HG02981 (cell line): ENCODE results near the gene CA4.

Source experiments
- ATAC-seq: cut with Tn5 transposase; IDR thresholded peaks from one replicate; pipeline ENCODE4 v1.9.1; 2021; ENCODE audit warnings: mild to moderate bottlenecking, moderate library complexity; ENCODE audit not compliant: unreplicated experiment

Gene CA4

DNA sequence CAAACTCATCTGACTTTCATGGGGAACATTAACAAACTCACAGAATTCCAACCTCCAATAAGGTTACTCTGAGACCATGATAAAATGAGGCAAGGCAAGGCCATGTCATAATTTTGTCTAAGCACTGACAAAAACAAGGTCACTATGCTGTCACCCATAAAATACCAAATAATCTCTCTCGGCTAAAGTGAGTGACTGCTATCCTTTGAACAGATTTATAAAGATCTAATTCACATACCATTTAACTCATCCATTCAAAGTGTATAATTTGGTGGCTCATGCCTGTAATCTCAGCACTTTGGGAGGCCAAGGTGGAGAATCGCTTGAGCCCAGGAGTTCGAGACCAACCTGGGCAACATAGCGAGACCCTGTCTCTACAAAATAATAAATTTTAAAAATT, 20.6 kb upstream of the CA4 start:
- no peak for ATAC-seq

DNA sequence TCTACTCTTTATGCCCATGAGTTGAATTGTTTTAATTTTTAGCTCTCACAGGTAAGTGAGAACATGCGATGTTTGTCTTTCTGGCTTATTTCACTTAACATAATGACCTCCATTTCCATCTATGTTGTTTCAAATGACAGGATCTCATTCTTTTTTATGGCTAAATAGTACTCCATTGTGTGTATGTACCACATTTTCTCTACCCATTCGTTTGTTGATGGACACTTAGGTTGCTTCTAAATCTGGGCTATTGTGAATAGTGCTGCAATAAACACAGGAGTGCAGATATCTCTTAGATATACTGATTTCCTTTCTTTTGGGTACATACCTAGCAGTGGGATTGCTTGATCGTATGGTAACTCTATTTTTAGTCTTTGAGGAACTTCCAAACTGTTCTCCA, 19.3 kb upstream of the CA4 start:
- no peak for ATAC-seq

DNA sequence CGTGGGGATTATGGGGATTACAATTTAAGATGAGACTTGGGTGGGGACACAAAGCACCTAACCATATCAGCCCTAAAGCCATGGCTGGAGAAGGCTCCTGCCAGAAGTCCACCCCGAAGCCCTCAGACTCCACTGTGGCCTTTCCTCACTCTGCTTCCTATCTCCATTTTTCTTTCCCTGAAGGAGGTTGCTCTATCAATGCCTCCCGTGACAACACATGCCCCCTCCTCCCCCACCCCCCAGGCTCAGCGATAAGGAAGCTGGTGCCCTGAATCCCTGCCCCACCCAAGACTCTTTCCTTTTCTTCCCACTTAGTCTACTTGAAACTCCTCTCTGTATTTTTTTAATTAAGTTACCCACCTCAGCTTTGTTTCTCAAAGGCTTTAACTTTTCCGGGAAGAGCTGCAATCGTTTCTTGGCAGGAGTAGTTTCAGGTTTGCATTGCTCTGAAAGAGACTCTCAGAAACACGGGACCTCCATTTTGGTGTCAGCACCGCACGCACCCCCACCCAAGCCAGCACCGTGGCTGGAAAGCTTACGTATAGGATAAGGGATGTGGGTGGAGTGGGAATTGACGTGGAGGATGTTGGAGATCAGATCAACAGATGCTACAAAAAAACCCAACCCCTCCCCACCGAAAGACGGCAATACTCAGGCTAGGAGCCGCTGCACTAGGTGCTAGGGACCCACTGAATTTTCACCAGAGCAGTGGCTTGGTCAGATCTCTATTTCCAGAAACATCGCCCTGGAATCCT, 15.2 kb upstream of the CA4 start:
- no peak for ATAC-seq

DNA sequence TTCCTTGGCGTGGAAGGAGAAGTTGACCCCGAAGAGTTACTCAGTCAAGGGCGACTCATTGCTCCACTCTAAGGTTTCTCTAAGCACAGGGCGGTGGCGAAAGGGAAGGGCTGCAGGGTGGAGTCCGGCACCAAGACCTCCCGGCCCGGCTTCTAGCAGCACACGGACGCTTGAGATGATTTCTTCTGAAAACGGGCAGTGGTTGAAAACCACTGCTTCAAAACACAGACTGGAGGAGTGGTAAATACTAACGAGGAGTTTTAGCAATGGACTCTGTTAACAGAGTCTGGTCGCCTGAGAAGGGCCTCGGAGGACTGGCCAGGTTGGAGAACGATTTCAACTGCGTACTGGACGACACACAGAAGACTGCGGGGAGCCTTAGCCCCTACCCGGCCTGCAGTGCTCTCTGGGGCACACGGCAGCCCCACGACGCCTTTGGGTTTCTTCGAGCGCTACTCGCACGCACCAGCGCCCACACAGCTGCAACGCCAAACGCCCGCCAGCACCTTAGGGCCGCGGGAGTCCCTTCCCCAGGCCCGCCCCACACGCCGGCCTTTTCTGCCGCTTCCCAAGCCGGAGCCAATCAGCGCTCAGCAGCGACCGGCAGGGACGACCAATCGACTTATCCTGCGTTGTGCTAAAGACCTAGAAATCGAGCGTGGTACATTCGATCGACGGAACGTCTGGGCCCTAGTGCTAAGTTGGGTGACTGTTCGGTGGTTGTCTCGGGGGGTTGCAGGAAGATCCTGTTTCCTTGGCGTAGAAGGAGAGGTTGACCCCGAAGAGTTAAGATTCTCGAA, 14.4 kb upstream of the CA4 start:
- ATAC-seq = peak; percentile 94

DNA sequence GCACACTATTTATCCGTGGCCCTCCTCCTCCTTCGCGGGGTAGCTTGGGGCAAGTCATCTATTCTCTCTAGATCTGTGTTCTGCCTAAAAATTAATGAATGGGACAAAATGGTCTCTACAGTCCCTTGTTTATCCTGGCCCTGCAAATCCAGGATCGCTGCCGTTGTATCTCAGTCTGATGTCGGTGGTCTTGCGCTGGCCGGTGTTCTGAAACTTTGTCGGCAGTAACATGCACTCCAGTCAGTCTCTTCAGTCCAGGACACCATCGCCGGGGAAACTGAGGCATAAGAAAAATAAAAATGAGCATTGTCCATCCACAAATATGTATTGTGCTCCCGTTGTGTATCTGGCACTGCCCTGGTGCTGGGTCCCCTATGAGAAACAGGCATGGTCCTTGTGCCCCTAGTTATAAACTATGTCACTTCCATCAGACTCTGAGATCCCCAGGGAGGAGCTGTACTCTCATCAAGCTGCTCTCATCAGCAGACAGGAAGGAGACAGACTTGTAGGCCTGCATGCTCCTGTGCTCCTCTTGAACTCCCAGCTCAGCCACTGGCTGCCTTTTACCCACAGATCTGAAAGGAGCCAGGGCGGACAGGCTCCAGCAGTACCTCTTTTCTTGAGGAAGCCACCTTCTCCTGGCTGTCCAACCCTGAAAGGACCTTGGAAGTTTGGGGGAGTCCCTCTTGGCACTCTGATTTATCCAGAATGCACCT, 13.7 kb upstream of the CA4 start:
- ATAC-seq = no peak

DNA sequence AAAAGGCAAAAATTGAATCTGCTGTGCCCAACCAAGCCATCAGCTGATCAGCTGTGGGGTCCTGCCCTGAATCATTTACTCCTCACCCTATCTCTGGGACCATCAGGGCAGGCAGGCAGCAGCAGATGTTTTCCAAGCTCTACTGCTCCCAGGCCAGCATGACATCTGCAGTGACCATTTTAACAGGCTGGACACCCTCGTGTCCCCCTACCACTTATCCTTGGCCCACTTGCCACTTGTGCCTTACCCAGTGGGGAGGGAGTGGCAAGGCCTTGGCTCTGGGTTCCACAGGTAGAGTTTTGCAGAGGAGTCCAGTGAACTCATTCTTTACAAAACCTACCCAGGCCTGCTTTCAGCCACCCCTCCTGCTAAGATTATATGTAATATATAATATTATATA, 12.0 kb upstream of the CA4 start:
- ATAC-seq = no peak

DNA sequence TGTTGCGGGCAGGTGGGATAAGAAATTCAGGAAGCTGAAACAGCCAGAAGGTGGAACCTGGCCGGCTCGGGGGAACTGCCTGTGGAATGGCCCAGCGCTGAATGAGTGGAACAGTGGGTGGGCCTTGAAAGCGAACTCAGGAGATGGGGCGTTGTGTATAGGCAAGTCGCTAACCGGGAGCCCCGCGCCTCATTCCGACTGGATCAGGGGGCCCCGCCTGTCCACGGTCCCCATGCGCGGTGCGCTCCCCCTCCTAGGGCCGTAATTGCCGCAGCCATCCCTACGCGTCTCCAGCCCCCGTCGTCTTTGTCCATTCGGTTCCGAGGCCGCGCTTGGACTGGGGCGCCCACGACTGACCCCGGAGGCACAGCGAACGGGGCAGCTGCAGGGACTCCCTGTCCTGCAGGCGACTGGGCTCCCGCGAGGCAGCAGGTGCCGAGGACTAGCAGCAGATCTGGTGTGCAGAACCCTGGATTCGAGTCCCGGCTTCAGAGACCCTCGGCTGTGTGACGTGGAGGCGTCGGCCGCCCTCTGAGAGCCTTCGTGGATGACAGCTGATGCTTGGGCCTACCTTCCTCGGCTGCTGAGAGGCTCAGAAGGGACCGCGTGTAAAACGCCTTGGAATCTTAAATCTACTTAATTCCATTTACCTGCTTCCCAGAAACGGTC, 10.9 kb upstream of the CA4 start:
- no peak for ATAC-seq

DNA sequence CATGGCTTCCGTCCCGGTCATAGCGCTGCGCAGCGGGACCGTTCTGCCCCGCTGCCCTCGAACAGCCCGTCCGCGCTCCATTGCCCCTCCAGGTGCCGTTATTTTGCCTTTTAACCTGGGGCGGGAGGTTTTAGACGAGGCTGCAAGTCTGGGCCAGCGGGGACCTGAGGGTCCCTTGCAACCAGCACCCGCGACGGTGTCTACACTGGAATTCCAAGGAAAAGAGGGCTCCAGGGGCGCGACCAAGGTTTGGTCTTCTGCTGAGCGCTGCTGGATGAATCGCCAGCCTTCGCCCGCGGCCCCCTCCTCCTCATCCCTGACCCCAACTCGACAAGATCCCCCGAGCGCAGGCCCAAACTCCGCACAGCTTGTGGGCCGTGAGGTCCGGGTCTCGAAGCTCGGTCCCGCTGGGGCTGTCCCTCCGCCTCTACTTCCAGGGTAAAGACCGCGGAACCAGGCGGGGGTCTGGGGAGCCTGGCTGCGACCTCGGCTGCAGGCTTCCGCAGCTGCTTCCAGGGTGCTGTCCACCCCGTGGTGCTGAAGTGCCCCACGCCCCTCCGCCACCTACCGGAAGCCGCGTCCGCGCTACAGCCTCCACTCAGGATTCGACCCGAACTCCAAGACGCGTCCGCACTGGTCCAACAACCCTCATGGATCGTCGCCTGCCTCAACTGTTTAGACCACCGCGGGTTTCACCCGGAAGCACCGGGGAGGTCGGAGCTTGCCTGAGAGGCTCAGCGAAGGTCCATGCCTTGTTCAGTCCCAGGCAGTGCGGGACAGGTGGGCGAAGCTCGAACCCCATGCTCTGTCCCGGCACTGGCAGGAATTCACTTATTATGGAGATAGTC, 10.1 kb upstream of the CA4 start:
- no peak for ATAC-seq

DNA sequence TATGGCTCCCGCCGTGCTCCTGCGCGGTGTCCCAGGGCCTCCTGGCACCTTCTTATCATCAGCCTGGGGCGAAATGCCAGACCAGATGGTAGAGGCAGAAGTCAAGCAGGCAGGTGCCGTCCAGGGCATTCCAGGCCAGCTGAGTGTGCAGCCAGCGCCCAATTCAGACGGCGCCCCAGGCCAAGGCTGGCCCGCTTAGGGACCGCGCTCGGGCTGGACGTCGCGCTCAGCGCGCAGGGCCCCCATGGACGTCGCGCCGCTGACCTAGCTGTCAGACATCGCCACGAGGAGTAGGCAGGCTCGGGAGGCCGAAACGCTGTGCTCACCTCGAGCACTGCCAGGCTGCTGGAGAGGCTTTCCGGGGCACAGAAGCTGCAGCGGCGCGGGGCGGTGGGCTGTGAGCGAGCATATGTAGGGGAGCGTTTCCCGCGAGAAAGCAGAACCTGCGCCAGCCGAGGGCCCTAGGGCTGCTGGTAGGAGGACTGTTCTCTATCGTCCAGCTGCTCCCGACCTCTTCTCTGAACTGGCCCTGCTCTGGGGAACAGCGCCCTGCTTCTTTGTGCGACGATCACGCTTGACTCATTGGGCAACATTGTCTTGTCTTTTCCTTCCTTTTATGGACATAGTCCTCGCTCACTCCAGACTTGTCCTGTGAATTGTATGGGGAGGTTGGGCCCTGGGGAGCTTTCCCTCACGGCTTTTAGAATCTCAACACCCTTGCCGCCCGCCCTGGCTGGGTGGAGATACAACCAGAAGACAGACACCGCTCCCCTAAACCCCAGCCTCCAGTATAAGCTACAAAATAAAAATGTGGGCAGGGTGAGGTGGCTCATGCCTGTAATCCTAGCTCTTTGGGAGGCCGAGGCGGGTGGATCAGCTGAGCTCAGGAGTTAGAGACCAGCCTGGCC, 8.4 kb upstream of the CA4 start:
- ATAC-seq = no peak

DNA sequence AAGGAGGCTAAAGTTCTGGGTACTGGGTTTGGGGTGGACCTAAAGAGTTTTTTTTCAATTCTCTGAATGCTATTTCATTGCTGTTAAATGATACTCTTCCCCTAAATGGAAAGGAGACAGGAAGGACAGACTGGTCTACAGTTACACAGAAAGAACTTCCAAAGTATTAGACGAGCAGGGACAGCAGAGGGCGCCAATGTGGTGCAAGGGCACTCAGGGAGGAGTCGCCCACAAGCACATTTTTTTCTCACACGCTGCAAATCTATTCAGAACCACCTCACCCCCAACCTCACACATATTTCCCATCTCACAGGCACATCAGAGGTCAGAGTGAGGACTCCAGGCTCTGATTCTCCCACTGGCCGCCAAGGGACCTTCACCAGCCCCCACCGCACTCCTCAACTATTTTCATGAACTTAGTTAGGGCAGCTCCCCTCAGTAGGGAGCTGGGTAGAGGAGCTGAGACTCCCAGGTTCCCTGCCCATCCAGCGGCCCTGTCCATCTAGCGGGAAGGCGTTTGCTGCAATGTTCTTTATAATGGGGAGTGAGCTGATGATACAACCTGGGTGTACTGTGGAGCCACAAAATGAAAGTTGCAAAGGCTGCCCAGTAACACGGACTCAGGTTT, 6.8 kb upstream of the CA4 start:
- peak; percentile 50 for ATAC-seq

DNA sequence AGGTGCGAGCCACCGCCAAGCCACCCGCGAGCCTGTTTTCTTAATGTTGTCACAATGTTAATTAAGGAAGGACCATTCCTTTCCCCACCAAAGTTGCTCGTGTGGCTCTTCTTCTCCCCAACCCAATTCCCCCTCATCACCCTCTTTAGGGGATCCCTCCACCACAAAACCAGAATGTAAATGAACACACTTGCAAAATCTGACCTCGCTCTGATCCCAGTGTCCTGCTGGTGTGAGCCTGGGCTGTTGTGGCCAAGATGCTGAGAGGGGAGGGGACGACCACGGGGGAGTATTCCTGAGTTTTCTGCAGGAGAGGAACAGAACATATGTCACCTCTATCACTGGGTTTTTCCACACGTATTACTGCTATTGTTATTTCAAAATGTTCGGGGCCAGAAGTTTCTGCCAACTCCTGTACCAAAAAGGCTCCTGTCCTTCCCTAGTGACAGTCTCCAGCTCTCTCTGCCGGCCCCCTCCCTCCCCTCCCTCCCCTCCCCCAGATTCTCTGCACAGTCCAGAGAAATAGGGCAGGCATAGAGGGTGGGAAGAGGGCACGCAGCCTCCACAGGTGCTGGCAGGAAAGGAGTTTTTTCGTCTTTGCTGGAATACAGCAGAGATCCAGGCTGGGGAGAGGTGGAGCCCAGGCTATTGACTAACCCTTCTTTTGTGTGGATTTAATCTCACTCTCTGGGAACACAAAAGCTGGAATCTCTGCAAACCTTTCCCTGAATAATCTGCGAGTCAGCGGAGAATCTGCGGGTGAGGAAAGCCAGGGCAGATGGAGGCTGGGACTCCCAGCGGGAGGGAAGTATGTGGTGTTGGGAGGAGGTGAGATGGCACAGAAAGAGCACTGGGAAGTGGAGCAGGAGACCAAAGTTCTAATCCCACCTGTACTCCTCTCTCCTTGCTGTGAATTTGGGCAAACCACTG, 4.5 kb upstream of the CA4 start:
- ATAC-seq = no peak

DNA sequence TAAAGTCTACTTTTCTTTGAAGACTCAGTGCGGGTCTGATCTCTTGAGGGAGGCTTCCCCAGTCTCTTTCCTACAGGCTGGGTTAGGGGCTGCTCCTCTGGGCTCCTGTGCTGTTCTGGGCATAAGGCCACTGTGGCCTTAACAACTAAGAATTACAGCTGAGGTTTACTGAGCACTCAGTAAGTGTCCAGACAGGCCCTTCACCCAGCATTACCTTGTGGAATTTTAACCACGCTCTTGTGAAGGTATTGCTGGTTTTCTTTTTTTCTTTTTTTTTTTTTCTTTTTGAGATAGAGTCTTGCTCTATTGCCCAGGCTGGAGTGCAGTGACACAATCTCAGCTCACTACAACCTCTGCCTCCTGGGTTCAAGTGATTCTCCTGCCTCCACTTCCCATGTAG, 3.6 kb upstream of the CA4 start:
- ATAC-seq = no peak

DNA sequence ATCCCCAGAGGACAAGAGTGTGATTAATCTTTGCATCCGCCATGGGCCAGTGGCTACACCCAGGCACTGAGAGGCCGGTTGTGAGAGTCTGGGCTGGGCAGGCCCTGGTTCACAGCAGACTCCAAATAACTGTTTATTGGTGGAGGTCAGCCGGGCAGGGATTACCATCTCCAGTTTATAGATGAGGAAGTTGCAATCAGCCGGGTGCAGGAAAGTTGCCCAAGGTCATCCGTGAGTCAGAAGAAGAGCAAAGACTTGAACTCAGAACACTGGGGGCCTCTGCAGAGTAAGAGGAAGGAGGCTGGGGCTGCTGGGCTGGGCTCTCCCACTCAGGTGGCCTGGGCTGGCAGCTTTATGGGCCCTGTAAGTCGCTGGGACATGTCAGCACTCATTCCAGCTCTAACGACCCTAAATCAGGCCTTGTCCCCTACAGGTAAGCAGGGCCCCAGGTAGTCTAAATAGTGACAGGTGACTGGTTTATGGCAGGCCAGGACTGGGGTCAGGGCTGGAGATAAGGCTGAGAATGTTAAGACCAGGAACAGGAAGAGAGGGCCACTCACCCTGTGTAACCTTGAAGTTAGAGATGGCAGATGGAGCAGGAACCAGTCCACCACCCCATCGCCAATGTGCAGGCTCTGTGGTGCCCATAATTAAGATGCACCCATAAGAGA, 2.1 kb upstream of the CA4 start:
- ATAC-seq = no peak

DNA sequence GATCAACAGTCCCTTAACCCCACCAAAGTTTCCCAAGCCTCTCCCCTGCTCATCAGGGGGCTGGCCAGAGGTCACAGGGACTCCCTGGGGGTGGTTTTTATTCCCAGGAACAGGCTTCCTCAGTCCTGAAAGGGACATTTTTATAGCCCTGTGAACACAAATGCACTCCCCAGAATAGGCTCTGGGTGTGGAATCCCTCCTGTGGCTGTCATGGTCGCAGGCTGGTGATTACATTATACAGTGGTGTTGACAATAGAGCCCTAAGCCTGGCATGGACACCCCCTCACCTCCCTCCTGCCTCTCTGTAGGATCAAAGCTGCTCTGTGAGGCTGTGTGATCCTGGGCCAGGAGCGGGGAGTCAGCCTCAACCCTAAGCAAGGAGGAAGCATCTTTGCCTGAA, 1.4 kb upstream of the CA4 start:
- no peak for ATAC-seq

DNA sequence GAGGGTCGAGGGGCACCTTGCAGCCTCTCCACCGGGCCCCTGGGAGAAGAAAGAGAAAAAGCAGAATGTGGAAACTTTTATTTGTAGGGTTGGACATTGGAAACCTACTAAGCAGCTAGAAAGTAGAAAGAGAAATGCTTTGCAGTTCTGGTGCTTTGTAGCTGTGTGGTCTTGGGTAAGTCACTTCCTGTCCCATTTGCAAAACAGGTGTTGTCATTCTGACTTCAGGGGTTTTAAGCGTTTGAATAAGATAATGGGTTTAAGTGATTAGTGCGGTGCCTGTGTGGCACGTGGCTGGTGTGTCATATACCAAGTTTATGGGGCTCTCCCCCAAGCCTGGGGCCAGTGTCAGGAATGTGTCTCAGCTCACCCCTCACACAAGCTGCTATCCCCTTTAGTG, 1.6 kb downstream of the CA4 start:
- ATAC-seq = peak; percentile 66

DNA sequence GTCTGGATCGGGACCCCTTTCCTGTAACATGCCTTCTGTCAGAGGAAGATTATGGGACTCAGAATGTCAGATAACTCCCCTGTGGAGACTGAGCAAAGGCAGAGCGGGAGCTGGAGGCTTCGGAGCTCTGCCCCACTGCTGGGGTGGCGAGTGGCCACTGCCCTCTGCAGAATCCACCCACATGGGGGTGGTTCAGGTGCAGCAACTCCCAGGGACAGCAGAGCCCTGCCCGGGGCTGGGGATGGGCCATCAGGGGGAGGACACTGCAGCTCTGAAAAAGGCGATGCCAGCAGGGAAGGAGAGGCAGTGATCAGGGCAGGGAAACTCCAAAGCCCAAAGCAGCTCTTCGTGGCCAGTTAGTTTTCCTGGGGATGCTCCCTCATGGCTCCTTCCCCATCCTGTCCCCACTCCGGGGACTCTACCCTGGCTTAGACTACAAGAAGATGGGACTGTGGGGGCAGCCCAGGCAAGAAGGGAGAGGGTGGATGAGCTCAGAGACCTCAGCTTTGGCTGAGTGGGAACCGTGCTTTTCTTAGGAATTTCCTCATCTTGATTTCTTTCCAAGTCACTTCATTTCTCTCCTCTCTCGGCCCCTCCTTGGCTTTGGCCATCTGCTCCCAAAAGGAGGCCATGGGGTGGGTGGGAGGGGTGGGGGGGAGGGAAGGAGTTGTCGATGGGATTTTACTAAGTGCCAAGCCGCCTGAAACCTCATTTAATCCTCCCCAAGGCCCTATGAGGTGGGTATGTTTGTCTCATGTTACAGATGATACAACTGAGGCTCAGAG, 4.0 kb downstream of the CA4 start:
- no peak for ATAC-seq
